ENCODE results near the gene NEUROD2. TPM values are rescaled to one million over a fixed set of nuclear protein-coding genes. Genes with fewer than 3 reads are reported as not detected.

The NEUROD2 gene
- total and polyA plus RNA-seq, 2 of the 8 experiments (the other 6 are each of a cell fraction or from before 2014, with no cell fraction given) = not detected

GRCh38 chr17:39636927-39637736 is 29.4 kb upstream of the NEUROD2 start, which contains the start of gene STARD3 (continued):
- TF ChIP-seq PHF8 (conservative IDR thresholded peaks at IDR 0.05; ENCODE audit: low read depth, low read length) (peak; percentile 67), SIX5 (IDR thresholded peaks at IDR 0.05; ENCODE audit: low read depth, low read length) (no peak), SP1 (IDR thresholded peaks at IDR 0.05; ENCODE audit: low read depth, low read length) (peak; percentile 43; the same call in 1 of the 2 replicates), POLR2AphosphoS5 (IDR thresholded peaks at IDR 0.05; ENCODE audit: low read depth, low read length) (peak; percentile 46; the same call in 1 of the 2 replicates), MAX (IDR thresholded peaks at IDR 0.05) (peak; percentile 77), CTCF (IDR thresholded peaks at IDR 0.05; ENCODE audit: control extremely low read depth in 1 of 3, insufficient read depth in 1 of 3, low read depth in 1 of 3, low read length in 3 of 3) (peak in 2 of 3 experiments; percentile 18 to 32; a peak in 3 of 4 replicates), POLR2A (IDR thresholded peaks at IDR 0.05; ENCODE audit: control extremely low read depth in 1 of 2, low read depth in 2 of 2, low read length in 2 of 2) (peak in 1 of 2 experiments; percentile 61; a peak in 2 of 3 replicates), KDM4A (IDR thresholded peaks at IDR 0.05; ENCODE audit: low read depth, low read length, severe bottlenecking) (peak; percentile 85), TAF1 (IDR thresholded peaks at IDR 0.05; ENCODE audit: low read depth, low read length) (0 out of 2 replicates have a peak, but pooled peaks have one; percentile 52), HDAC2 (IDR thresholded peaks at IDR 0.05; ENCODE audit: borderline replicate concordance in 1 of 2, low read depth in 2 of 2, low read length in 2 of 2) (peak in 1 of 2 experiments; percentile 46; a peak in 1 of 4 replicates), KDM5A (IDR thresholded peaks at IDR 0.05; ENCODE audit: low read length) (peak; percentile 57; the same call in 1 of the 2 replicates), RAD21 (IDR thresholded peaks at IDR 0.05 in 1 of 2, conservative IDR thresholded peaks at IDR 0.05 in 1 of 2; ENCODE audit: low read depth in 2 of 2, low read length in 2 of 2) (0 out of 4 replicates have a peak, but pooled peaks of 1 of the 2 experiments have one; percentile 6), NRF1 (IDR thresholded peaks at IDR 0.05; ENCODE audit: low read depth, low read length) (peak; percentile 28; the same call in 1 of the 2 replicates), JUN (IDR thresholded peaks at IDR 0.05; ENCODE audit: low read depth, low read length) (no peak), TCF12 (IDR thresholded peaks at IDR 0.05; ENCODE audit: low read depth, low read length) (no peak), SAP30 (IDR thresholded peaks at IDR 0.05; ENCODE audit: insufficient read depth, insufficient replicate concordance, low read length) (peak; percentile 88), SIN3A (conservative IDR thresholded peaks at IDR 0.05 in 1 of 2, IDR thresholded peaks at IDR 0.05 in 1 of 2; ENCODE audit: low read depth in 1 of 2, low read length in 2 of 2) (peak; percentile 25 to 81; a peak in 2 of 4 replicates), BACH1 (IDR thresholded peaks at IDR 0.05; ENCODE audit: low read length) (no peak), MAFK (IDR thresholded peaks at IDR 0.05; ENCODE audit: low read depth, low read length) (no peak), ASH2L (IDR thresholded peaks at IDR 0.05; ENCODE audit: low read length) (peak; percentile 94)
